Measurements from ENCODE around the gene KDM5B.

Gene KDM5B

GRCh38 chr1:202770135-202770534, 38.1 kb downstream of the KDM5B start:
- no peaks in the 10 kb centered on the region for H3K4me1 ChIP-seq (ENCODE audit: low read depth, poor library complexity, severe bottlenecking)
- no peak overlapping the region for H2AFZ ChIP-seq (ENCODE audit: low read depth)
- no peaks in the 10 kb centered on the region for H3K36me3 ChIP-seq (ENCODE audit: insufficient read depth)
- no peak overlapping the region for H3K4me3 ChIP-seq (IDR thresholded peaks at IDR 0.05; ENCODE audit: insufficient read depth, low read depth, low read length)
- no peaks in the 10 kb centered on the region for H3K27me3 ChIP-seq (ENCODE audit: insufficient read depth, low read depth)
- H4K20me1 ChIP-seq (ENCODE audit: insufficient read depth) = no peaks in the 10 kb centered on the region
- H3K9ac ChIP-seq = no peak overlapping the region
- TF ChIP-seq CTCF (conservative IDR thresholded peaks at IDR 0.05; ENCODE audit: low read depth, low read length) = no peak
- no peaks in the 10 kb centered on the region for H3K79me2 ChIP-seq (ENCODE audit: insufficient read depth, low read depth)
- H3K27ac ChIP-seq = no peak overlapping the region
- H3K4me2 ChIP-seq = no peak overlapping the region

- Histone ChIP-seq H2AFZ (ENCODE audit: low read depth) (no peak overlapping the region), H3K9ac (no peak overlapping the region), H3K27me3 (ENCODE audit: insufficient read depth, low read depth) (no peaks in the 10 kb centered on the region), H3K36me3 (ENCODE audit: insufficient read depth) (no peaks in the 10 kb centered on the region), H3K79me2 (ENCODE audit: insufficient read depth, low read depth) (no peaks in the 10 kb centered on the region), H3K4me3 (IDR thresholded peaks at IDR 0.05; ENCODE audit: insufficient read depth, low read depth, low read length) (no peak overlapping the region), H3K27ac (no peak overlapping the region), H4K20me1 (ENCODE audit: insufficient read depth) (no peaks in the 10 kb centered on the region), H3K4me1 (ENCODE audit: low read depth, poor library complexity, severe bottlenecking) (no peaks in the 10 kb centered on the region), H3K4me2 (no peak overlapping the region)
- TF ChIP-seq CTCF (conservative IDR thresholded peaks at IDR 0.05; ENCODE audit: low read depth, low read length) = no peak
These were observed 42.5 kb downstream of the KDM5B start for GRCh38 chr1:202765721-202766120.

GRCh38 chr1:202762019-202762418, 46.2 kb downstream of the KDM5B start:
- Histone ChIP-seq H3K4me1 (ENCODE audit: low read depth, poor library complexity, severe bottlenecking) (no peaks in the 10 kb centered on the region), H3K9ac (no peak overlapping the region), H3K79me2 (ENCODE audit: insufficient read depth, low read depth) (no peaks in the 10 kb centered on the region), H3K4me3 (IDR thresholded peaks at IDR 0.05; ENCODE audit: insufficient read depth, low read depth, low read length) (no peak overlapping the region), H3K27me3 (ENCODE audit: insufficient read depth, low read depth) (no peaks in the 10 kb centered on the region), H3K27ac (no peak overlapping the region), H3K36me3 (ENCODE audit: insufficient read depth) (no peaks in the 10 kb centered on the region), H4K20me1 (ENCODE audit: insufficient read depth) (no peaks in the 10 kb centered on the region), H2AFZ (ENCODE audit: low read depth) (no peak overlapping the region), H3K4me2 (no peak overlapping the region)
- no peak for TF ChIP-seq CTCF (conservative IDR thresholded peaks at IDR 0.05; ENCODE audit: low read depth, low read length)

- no peak overlapping the region for H3K9ac ChIP-seq
- no peaks in the 10 kb centered on the region for H3K4me1 ChIP-seq (ENCODE audit: low read depth, poor library complexity, severe bottlenecking)
- no peak for TF ChIP-seq CTCF (conservative IDR thresholded peaks at IDR 0.05; ENCODE audit: low read depth, low read length)
- no peak overlapping the region for H3K27ac ChIP-seq
- H3K36me3 ChIP-seq (ENCODE audit: insufficient read depth) = no peaks in the 10 kb centered on the region
- H3K27me3 ChIP-seq (ENCODE audit: insufficient read depth, low read depth) = no peaks in the 10 kb centered on the region
- no peaks in the 10 kb centered on the region for H3K79me2 ChIP-seq (ENCODE audit: insufficient read depth, low read depth)
- H4K20me1 ChIP-seq (ENCODE audit: insufficient read depth) = no peaks in the 10 kb centered on the region
- no peak overlapping the region for H3K4me3 ChIP-seq (IDR thresholded peaks at IDR 0.05; ENCODE audit: insufficient read depth, low read depth, low read length)
- H3K4me2 ChIP-seq = no peak overlapping the region
- H2AFZ ChIP-seq (ENCODE audit: low read depth) = no peak overlapping the region
These were observed 47.6 kb downstream of the KDM5B start for GRCh38 chr1:202760589-202760988.

- Histone ChIP-seq H3K79me2 (ENCODE audit: insufficient read depth, low read depth) (no peaks in the 10 kb centered on the region), H3K36me3 (ENCODE audit: insufficient read depth) (no peaks in the 10 kb centered on the region), H4K20me1 (ENCODE audit: insufficient read depth) (no peaks in the 10 kb centered on the region), H3K27ac (no peak overlapping the region), H3K4me3 (IDR thresholded peaks at IDR 0.05; ENCODE audit: insufficient read depth, low read depth, low read length) (no peak overlapping the region), H3K4me1 (ENCODE audit: low read depth, poor library complexity, severe bottlenecking) (no peaks in the 10 kb centered on the region), H3K27me3 (ENCODE audit: insufficient read depth, low read depth) (no peaks in the 10 kb centered on the region), H3K9ac (no peak overlapping the region), H2AFZ (ENCODE audit: low read depth) (no peak overlapping the region), H3K4me2 (no peak overlapping the region)
- TF ChIP-seq CTCF (conservative IDR thresholded peaks at IDR 0.05; ENCODE audit: low read depth, low read length) = no peak
These were observed 51.8 kb downstream of the KDM5B start for GRCh38 chr1:202756391-202756790.

Measured in KMS-11 (cell line).